ENCODE data around the gene SLC25A2.
"Not testable (repeated sequence)": the region's sequence is repeated elsewhere in the genome, so short reads cannot be mapped to it uniquely, and the experiment has no call there.

SLC25A2 gene

GRCh38 chr5:141303756-141304155, at the start of gene SLC25A2:
TSS of gene SLC25A2 (minus strand) at chr5:141304049. CDS start at chr5:141303865, 184 bp downstream.
- in situ Hi-C loops (cut with HindIII; ENCODE audit: low sequenced_read_pairs) = no loop called here
- TF ChIP-seq CTCF (IDR thresholded peaks at IDR 0.05; ENCODE audit: low read depth, low read length) = no peak
- DNase-seq (ENCODE audit: low read depth, low spot score) = no peak
- no peak within 1 kb of the TSS for H3K4me3 ChIP-seq (ENCODE audit: low read depth, low read length)

- in situ Hi-C loops (cut with HindIII; ENCODE audit: low sequenced_read_pairs) = no loop called here
- no peak overlapping the region for H3K4me3 ChIP-seq (ENCODE audit: low read depth, low read length)
- DNase-seq (ENCODE audit: low read depth, low spot score) = no peak
- no peak for TF ChIP-seq CTCF (IDR thresholded peaks at IDR 0.05; ENCODE audit: low read depth, low read length)
Measured at GRCh38 chr5:141351591-141351990, 47.7 kb upstream of the SLC25A2 start.

- peak; percentile 53 for DNase-seq (ENCODE audit: low read depth, low spot score)
- in situ Hi-C loops (cut with HindIII; ENCODE audit: low sequenced_read_pairs) = no loop called here
- TF ChIP-seq CTCF (IDR thresholded peaks at IDR 0.05; ENCODE audit: low read depth, low read length) = peak; percentile 57
- peak within 1 kb of the TSS; percentile 32 for H3K4me3 ChIP-seq (ENCODE audit: low read depth, low read length)
Measured at GRCh38 chr5:141349917-141350619, 46.2 kb upstream of the SLC25A2 start, which contains the start of gene PCDHGB1. TSS of gene PCDHGB1 (plus strand) at chr5:141350099. CDS start at chr5:141350261, 162 bp downstream.

DNA sequence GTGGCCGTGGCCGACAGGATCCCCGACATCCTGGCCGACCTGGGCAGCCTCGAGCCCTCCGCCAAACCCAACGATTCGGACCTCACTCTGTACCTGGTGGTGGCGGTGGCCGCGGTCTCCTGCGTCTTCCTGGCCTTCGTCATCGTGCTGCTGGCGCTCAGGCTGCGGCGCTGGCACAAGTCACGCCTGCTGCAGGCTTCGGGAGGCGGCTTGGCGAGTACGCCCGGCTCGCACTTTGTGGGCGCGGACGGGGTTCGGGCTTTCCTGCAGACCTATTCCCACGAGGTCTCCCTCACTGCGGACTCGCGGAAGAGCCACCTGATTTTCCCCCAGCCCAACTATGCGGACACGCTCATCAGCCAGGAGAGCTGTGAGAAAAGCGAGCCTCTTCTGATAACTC, 42.2 kb upstream of the SLC25A2 start:
- DNase-seq (ENCODE audit: low read depth, low spot score); in situ Hi-C loops (cut with HindIII; ENCODE audit: low sequenced_read_pairs); H3K4me3 ChIP-seq (ENCODE audit: low read depth, low read length): not testable (repeated sequence)

GRCh38 chr5:141345327-141345726, 41.5 kb upstream of the SLC25A2 start:
- no peak for DNase-seq (ENCODE audit: low read depth, low spot score)
- H3K4me3 ChIP-seq (ENCODE audit: low read depth, low read length) = no peak overlapping the region
- TF ChIP-seq CTCF (IDR thresholded peaks at IDR 0.05; ENCODE audit: low read depth, low read length) = no peak
- in situ Hi-C loops (cut with HindIII; ENCODE audit: low sequenced_read_pairs) = no loop called here

GRCh38 chr5:141343953-141344463, 40.2 kb upstream of the SLC25A2 start:
- no peak for TF ChIP-seq CTCF (IDR thresholded peaks at IDR 0.05; ENCODE audit: low read depth, low read length)
- H3K4me3 ChIP-seq (ENCODE audit: low read depth, low read length) = peak overlapping the region; percentile 39
- in situ Hi-C loops (cut with HindIII; ENCODE audit: low sequenced_read_pairs) = no loop called here
- DNase-seq (ENCODE audit: low read depth, low spot score) = no peak

DNA sequence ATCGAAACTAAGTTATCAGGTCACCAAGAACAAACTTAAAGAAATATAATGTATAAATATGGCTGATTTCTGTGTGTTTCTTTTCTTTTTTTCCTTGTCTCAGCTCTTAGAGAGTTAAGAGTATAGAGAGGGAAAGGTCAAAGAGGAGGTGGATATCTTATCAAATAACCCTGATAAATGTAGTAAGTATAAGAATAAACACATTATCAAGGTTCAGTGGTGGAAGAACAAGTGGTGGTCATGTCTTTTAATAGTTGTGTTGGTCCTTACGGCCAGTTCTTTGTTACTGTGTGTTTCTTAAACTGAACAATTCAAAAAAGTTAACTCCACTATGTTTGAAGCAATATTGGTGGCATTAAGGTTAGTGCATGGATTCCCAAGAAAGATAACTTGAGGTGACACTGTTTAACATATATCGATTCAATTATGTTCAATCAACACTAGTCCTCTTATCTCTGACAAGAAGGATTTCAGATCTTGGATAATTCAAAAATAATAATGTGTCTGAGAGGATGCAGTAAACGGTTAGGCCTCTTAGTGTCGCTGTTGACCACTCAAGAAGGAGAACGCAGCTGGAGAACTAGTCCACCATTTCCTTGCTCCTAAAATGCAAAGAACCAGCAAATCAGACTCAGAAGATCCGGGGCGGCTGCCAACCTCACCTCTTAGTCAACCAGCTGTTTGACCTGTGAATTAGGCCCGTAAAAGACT, 39.5 kb upstream of the SLC25A2 start, which contains the start of gene PCDHGA3:
Gene PCDHGA3 (plus strand): TSS at position 588 of the 711 bp plus-strand sequence. CDS start 205 bp downstream, outside the sequence.
- in situ Hi-C loops (cut with HindIII; ENCODE audit: low sequenced_read_pairs) = no loop called here

More for the DNA sequence above, 39.5 kb upstream of the SLC25A2 start, which contains the start of gene PCDHGA3:
- peak; percentile 49 for TF ChIP-seq CTCF (IDR thresholded peaks at IDR 0.05; ENCODE audit: low read depth, low read length)
- peak; percentile 62 for DNase-seq (ENCODE audit: low read depth, low spot score)
- peak within 1 kb of the TSS; percentile 39 for H3K4me3 ChIP-seq (ENCODE audit: low read depth, low read length)
